Lung (tissue), 12 donors: ENCODE data around the gene KDM2B. TPM values are rescaled to one million over a fixed set of nuclear protein-coding genes. Genes with fewer than 3 reads are reported as not detected.

Experiments
- ATAC-seq: fragments of 200-7000 bp; cut with Tn5 transposase; one replicate; pipeline ENCODE4 v1.9.1; 2020; ENCODE audit warnings: moderate number of reproducible peaks; ENCODE audit not compliant: insufficient read depth, low FRiP score
- DNase-seq, 3 donors: peaks; one replicate each; pipeline ENCODE4 v3.0.0-alpha.2; 2013 to 2017
- H3K27ac ChIP-seq, 2 donors: one replicate each; pipeline ENCODE4 v1.5.1; 2013; ENCODE audit warnings: mild to moderate bottlenecking in 2 of 2, moderate library complexity in 2 of 2, control low read depth in 1 of 2, inconsistent platforms in 1 of 2, low read depth in 1 of 2, low read length in 1 of 2
- H3K27me3 ChIP-seq, 3 donors: one replicate each; pipeline ENCODE4 v1.5.1; 2013; ENCODE audit warnings: low read length in 2 of 3; ENCODE audit not compliant: control insufficient read depth in 3 of 3, insufficient read depth in 3 of 3
- H3K36me3 ChIP-seq, 4 donors: one replicate each; pipeline ENCODE4 v1.5.1; 2013; ENCODE audit warnings: low read length in 4 of 4, mild to moderate bottlenecking in 1 of 4, moderate library complexity in 1 of 4; ENCODE audit not compliant: control insufficient read depth in 4 of 4, insufficient read depth in 4 of 4
- H3K4me1 ChIP-seq, 5 donors: one replicate each; pipeline ENCODE4 v1.5.1; 2013; ENCODE audit warnings: low read length in 5 of 5, mild to moderate bottlenecking in 2 of 5, moderate library complexity in 1 of 5; ENCODE audit not compliant: control insufficient read depth in 5 of 5, insufficient read depth in 5 of 5
- H3K4me3 ChIP-seq: one replicate; pipeline ENCODE4 v1.5.1; 2013; ENCODE audit warnings: mild to moderate bottlenecking, control low read depth, moderate library complexity
- H3K9ac ChIP-seq, 2 donors: one replicate each; pipeline ENCODE4 v1.5.1; 2013; ENCODE audit warnings: low read length in 2 of 2, control low read depth in 1 of 2; ENCODE audit not compliant: insufficient read depth in 1 of 2
- H3K9me3 ChIP-seq, 4 donors: one replicate each; pipeline ENCODE4 v1.5.1; 2013; ENCODE audit warnings: low read length in 3 of 4, mild to moderate bottlenecking in 1 of 4, moderate library complexity in 1 of 4; ENCODE audit not compliant: control insufficient read depth in 4 of 4, insufficient read depth in 3 of 4
- WGBS, 2 donors: extraction: QIAGEN DNeasy Blood & Tissue Kit; methylation state at CpG; one replicate each; pipeline ENCODE4 v1.1.7; 2013; 5-methylcytosine and 5-hydroxymethylcytosine counted together
- polyA plus RNA-seq, 2 donors: library from polyadenylated mRNA; stranded (reverse); fragments of 200-250 nt; gene quantifications; one replicate each; pipeline ENCODE4 v1.2.1, GENCODE V29; 2013
- total RNA-seq, 2 donors: library from RNA; depleted of rRNA in 1 of 2; stranded (reverse); fragments of >200 nt in 1 of 2; gene quantifications; one replicate each; pipeline ENCODE4 v1.2.1, GENCODE V29; 2014 to 2021
- TF ChIP-seq, protein P1 (sequence below): IDR thresholded peaks from 2 replicates; pipeline ENCODE4 v1.5.1; 2012; ENCODE audit warnings: mild to moderate bottlenecking; ENCODE audit errors: control extremely low read depth, extremely low read depth
- donor health status: control.
- donor health status: control.
- donor health status: Bipolar disorder and iron deficiency.
- donor health status: healthy.
- donor health status: DM: yes; HTN: yes; CAD: no.

Gene KDM2B
- total and polyA plus RNA-seq, 4 donors = 13.8 to 44.5 (median 24.6) TPM

DNA sequence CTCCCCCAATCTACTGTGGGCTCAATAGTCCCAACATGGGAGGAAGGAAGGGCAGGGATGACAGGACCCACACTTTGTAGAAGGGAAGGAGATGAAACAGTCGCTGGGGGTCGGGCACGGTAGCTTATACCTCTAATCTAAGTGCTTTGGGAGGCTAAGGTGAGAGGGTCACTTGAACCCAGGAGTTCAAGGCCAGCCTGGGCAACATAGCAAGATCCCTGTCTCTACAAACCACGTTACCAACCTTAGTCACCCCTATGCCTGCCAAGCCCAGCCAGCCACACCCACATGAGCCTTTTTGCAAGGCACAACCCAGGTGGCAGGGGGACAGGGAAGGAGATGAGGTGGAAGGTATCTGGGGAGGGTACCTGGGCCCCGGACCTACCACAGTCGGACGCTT is 31.7 kb downstream of the KDM2B start:
- DNase-seq (no peak), ATAC-seq (no peak)
- Histone ChIP-seq H3K4me1 (no peaks in the 10 kb centered on the region), H3K4me3 (no peak overlapping the region), H3K9ac (no peak overlapping the region), H3K27ac (no peak overlapping the region), H3K27me3 (no peaks in the 10 kb centered on the region), H3K36me3 (peaks cover 0 to 9% (median 5%) of the 10 kb centered on the region in 4 donors), H3K9me3 (no peaks in the 10 kb centered on the region)
- 93 to 97% methylated on average over 7 of the region's 7 CpGs for WGBS, 2 donors
- TF ChIP-seq, protein P1, sequence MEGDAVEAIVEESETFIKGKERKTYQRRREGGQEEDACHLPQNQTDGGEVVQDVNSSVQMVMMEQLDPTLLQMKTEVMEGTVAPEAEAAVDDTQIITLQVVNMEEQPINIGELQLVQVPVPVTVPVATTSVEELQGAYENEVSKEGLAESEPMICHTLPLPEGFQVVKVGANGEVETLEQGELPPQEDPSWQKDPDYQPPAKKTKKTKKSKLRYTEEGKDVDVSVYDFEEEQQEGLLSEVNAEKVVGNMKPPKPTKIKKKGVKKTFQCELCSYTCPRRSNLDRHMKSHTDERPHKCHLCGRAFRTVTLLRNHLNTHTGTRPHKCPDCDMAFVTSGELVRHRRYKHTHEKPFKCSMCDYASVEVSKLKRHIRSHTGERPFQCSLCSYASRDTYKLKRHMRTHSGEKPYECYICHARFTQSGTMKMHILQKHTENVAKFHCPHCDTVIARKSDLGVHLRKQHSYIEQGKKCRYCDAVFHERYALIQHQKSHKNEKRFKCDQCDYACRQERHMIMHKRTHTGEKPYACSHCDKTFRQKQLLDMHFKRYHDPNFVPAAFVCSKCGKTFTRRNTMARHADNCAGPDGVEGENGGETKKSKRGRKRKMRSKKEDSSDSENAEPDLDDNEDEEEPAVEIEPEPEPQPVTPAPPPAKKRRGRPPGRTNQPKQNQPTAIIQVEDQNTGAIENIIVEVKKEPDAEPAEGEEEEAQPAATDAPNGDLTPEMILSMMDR = no peak

DNA sequence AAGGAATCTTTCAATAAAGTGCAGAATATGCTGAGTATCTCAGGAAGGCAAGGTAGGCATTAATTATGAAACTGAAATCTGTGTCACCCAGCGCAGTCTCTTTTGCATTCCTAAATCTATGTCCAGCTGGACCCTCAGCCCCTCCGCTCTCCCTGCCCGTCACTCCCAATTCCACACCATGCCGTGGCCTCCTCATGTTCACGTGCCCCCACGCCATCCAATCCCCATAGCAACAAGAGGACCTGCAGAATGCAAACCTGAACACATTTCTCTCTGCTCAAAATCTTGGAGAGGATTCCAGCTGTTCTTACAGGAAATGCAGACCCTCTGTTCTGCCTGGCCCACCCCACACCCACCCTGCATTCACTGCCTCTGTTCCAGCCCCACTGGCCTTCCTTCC is 35.3 kb downstream of the KDM2B start:
- no peak overlapping the region for H3K9ac ChIP-seq
- no peak overlapping the region for H3K4me3 ChIP-seq
- TF ChIP-seq, protein P1 = no peak
- DNase-seq = no peak
- ATAC-seq = no peak
- 97 to 98% methylated on average over 6 of the region's 6 CpGs for WGBS, 2 donors
- H3K9me3 ChIP-seq = no peaks in the 10 kb centered on the region
- H3K36me3 ChIP-seq = peaks cover 0 to 9% (median 3%) of the 10 kb centered on the region in 4 donors
- no peak overlapping the region for H3K27ac ChIP-seq
- H3K4me1 ChIP-seq = no peaks in the 10 kb centered on the region
- H3K27me3 ChIP-seq = no peaks in the 10 kb centered on the region

- H3K27me3 ChIP-seq = no peaks in the 10 kb centered on the region
- peaks cover 0 to 8% (median 3%) of the 10 kb centered on the region in 4 donors for H3K36me3 ChIP-seq
- TF ChIP-seq, protein P1 = no peak
- DNase-seq (no peak), ATAC-seq (no peak)
- no peak overlapping the region for H3K4me3 ChIP-seq
- H3K9me3 ChIP-seq = no peaks in the 10 kb centered on the region
- 56 to 84% methylated on average over 8 of the region's 8 CpGs for WGBS, 2 donors
- peaks cover 0 to under 1% (median 0%) of the 10 kb centered on the region in 5 donors for H3K4me1 ChIP-seq
- H3K27ac ChIP-seq = no peak overlapping the region
- no peak overlapping the region for H3K9ac ChIP-seq
Observed at GRCh38 chr12:121543786-121544185, 37.0 kb downstream of the KDM2B start.

GRCh38 chr12:121539908-121540307 is 40.9 kb downstream of the KDM2B start:
- Histone ChIP-seq H3K4me1 (peaks cover 0 to 34% (median 6%) of the 10 kb centered on the region in 5 donors), H3K27me3 (no peaks in the 10 kb centered on the region), H3K27ac (no peak overlapping the region), H3K9me3 (no peaks in the 10 kb centered on the region), H3K4me3 (no peak overlapping the region), H3K9ac (no peak overlapping the region), H3K36me3 (no peaks in the 10 kb centered on the region)
- WGBS, 2 donors = 94 to 98% methylated on average over 6 of the region's 6 CpGs
- TF ChIP-seq, protein P1 = no peak
- ATAC-seq (no peak), DNase-seq (no peak)
